H1 (cell line): ENCODE measurements around the gene BMX. TPM values are rescaled to one million over a fixed set of nuclear protein-coding genes. Genes with fewer than 3 reads are reported as not detected.

Source experiments
- CTCF ChIA-PET: fragments of 300-600 bp; sonication (Branson Sonifier 250); formaldehyde crosslinking; loops from one replicate; lab custom pipeline; 2021; ENCODE audit not compliant: partially characterized antibody; lab: Charles Lee
- POLR2A ChIA-PET: fragments of 300-600 bp; sonication (Branson Sonifier 250); formaldehyde crosslinking; loops from one replicate; lab custom pipeline; 2021; ENCODE audit warnings: inconsistent platforms; ENCODE audit not compliant: partially characterized antibody; lab: Charles Lee
- DNase-seq, 2 experiments: peaks; one replicate each; pipeline versions ENCODE4 v3.0.0 to v3.0.0-alpha.2; 2010 to 2022; ENCODE audit warnings: low spot score in 2 of 2, low read depth in 1 of 2, mixed read lengths in 1 of 2
- FAIRE-seq: peaks from 2 replicates; lab custom pipeline; 2011; peaks lifted over from hg19 to GRCh38; lab: Jason Lieb, UNC
- H2AFZ ChIP-seq: 2 replicates; pipeline ENCODE4 v1.8.1; 2012; ENCODE audit warnings: low read length, inconsistent platforms
- H2AK5ac ChIP-seq: 2 replicates; pipeline ENCODE4 v1.6.1; 2013; ENCODE audit warnings: low read depth, low read length
- H2BK120ac ChIP-seq: replicated peaks from 2 replicates; pipeline ENCODE3; 2013; ENCODE audit warnings: low read depth, low read length, inconsistent platforms
- H2BK12ac ChIP-seq: 2 replicates; pipeline ENCODE4 v1.6.1; 2013; ENCODE audit warnings: low read depth, low read length
- H2BK15ac ChIP-seq: 2 replicates; pipeline ENCODE4 v1.6.1; 2013; ENCODE audit warnings: low read length
- H2BK20ac ChIP-seq: 2 replicates; pipeline ENCODE4 v1.6.1; 2013; ENCODE audit warnings: low read length
- H2BK5ac ChIP-seq: 2 replicates; pipeline ENCODE4 v1.6.1; 2013; ENCODE audit warnings: low read depth, low read length
- H3K14ac ChIP-seq: 2 replicates; pipeline ENCODE4 v1.6.1; 2013; ENCODE audit warnings: inconsistent platforms; ENCODE audit not compliant: insufficient read length
- H3K18ac ChIP-seq: 2 replicates; pipeline ENCODE4 v1.6.1; 2013; ENCODE audit warnings: low read length; ENCODE audit errors: extremely low read depth
- H3K23ac ChIP-seq: 2 replicates; pipeline ENCODE4 v1.6.1; 2013; ENCODE audit warnings: inconsistent platforms; ENCODE audit not compliant: insufficient read length
- H3K23me2 ChIP-seq: 2 replicates; pipeline ENCODE4 v1.6.1; 2013; ENCODE audit warnings: low read depth, low read length
- H3K27ac ChIP-seq: 2 replicates; pipeline ENCODE4 v1.6.1; 2011; ENCODE audit warnings: low read depth, low read length, inconsistent platforms
- H3K27me3 ChIP-seq, 4 experiments: replicated peaks in 1 of 4; 1 replicate in 1 of 4; 2 replicates in 3 of 4; pipeline versions ENCODE4 v1.6.1 to v1.8.1; 2011 to 2013; ENCODE audit warnings: low read length in 3 of 4, mild to moderate bottlenecking in 3 of 4, inconsistent platforms in 2 of 4, mixed read lengths in 2 of 4, moderate library complexity in 1 of 4; ENCODE audit not compliant: control insufficient read depth in 3 of 4, insufficient read depth in 3 of 4; ENCODE audit errors: extremely low read depth in 1 of 4
- H3K36me3 ChIP-seq, 4 experiments: 2 replicates each; pipeline versions ENCODE4 v1.6.1 to v1.8.1; 2011 to 2013; ENCODE audit warnings: mild to moderate bottlenecking in 4 of 4, low read length in 3 of 4, moderate library complexity in 2 of 4, control low read depth in 1 of 4, inconsistent platforms in 1 of 4; ENCODE audit not compliant: insufficient read depth in 4 of 4, control insufficient read depth in 2 of 4
- H3K4ac ChIP-seq: replicated peaks from 2 replicates; pipeline ENCODE3; 2013; ENCODE audit warnings: low read length, low read depth, mixed read lengths, inconsistent platforms; ENCODE audit not compliant: insufficient read length
- H3K4me1 ChIP-seq, 4 experiments: replicated peaks in 1 of 4; 1 replicate in 1 of 4; 2 replicates in 3 of 4; pipeline versions ENCODE4 v1.6.1 to v1.8.1; 2011 to 2013; ENCODE audit warnings: low read length in 3 of 4, inconsistent platforms in 2 of 4, mixed read lengths in 1 of 4; ENCODE audit not compliant: insufficient read depth in 4 of 4, control insufficient read depth in 3 of 4
- H3K4me2 ChIP-seq, 2 experiments: 2 replicates each; pipeline versions ENCODE4 v1.6.1 to v1.8.1; 2011 to 2013; ENCODE audit warnings: low read depth in 2 of 2, low read length in 2 of 2, control low read depth in 1 of 2, inconsistent platforms in 1 of 2, mild to moderate bottlenecking in 1 of 2; ENCODE audit not compliant: insufficient read depth in 1 of 2
- H3K4me3 ChIP-seq, 4 experiments: fragments of 200-600, 300-600 bp in 1 of 4; sonication (generic), shearing (Covaris generic), sonication (Bioruptor Twin) in 1 of 4; 2 replicates each; pipeline versions ENCODE4 v1.5.1 to v1.8.1; 2011 to 2016; ENCODE audit warnings: low read length in 4 of 4, low read depth in 3 of 4, control low read depth in 2 of 4, inconsistent platforms in 2 of 4, mild to moderate bottlenecking in 2 of 4, mixed read lengths in 1 of 4, moderate library complexity in 1 of 4; ENCODE audit not compliant: insufficient read depth in 2 of 4; ENCODE audit errors: extremely low read depth in 1 of 4
- H3K56ac ChIP-seq: replicated peaks from 2 replicates; pipeline ENCODE3; 2013; ENCODE audit warnings: low read depth, mild to moderate bottlenecking, mixed read lengths, low read length, inconsistent platforms; ENCODE audit not compliant: insufficient read length
- H3K79me1 ChIP-seq: 2 replicates; pipeline ENCODE4 v1.6.1; 2013; ENCODE audit warnings: low read depth, low read length, control low read depth
- H3K79me2 ChIP-seq, 2 experiments: 2 replicates each; pipeline versions ENCODE4 v1.6.1 to v1.8.1; 2012 to 2013; ENCODE audit warnings: low read length in 2 of 2, mild to moderate bottlenecking in 2 of 2, inconsistent platforms in 1 of 2; ENCODE audit not compliant: insufficient read depth in 2 of 2, control insufficient read depth in 1 of 2
- H3K9ac ChIP-seq, 4 experiments: replicated peaks in 1 of 4; 1 replicate in 1 of 4; 2 replicates in 3 of 4; pipeline versions ENCODE4 v1.6.1 to v1.8.1; 2011 to 2013; ENCODE audit warnings: low read depth in 3 of 4, low read length in 3 of 4, control low read depth in 2 of 4, mild to moderate bottlenecking in 2 of 4, moderate library complexity in 2 of 4, inconsistent platforms in 1 of 4; ENCODE audit errors: extremely low read depth in 1 of 4
- H3K9me3 ChIP-seq, 2 experiments: 2 replicates each; pipeline versions ENCODE4 v1.6.1 to v1.8.1; 2012 to 2013; ENCODE audit warnings: mild to moderate bottlenecking in 2 of 2, moderate library complexity in 2 of 2, control low read depth in 1 of 2, inconsistent platforms in 1 of 2, low read depth in 1 of 2, low read length in 1 of 2, mixed read lengths in 1 of 2; ENCODE audit not compliant: insufficient read depth in 2 of 2
- H4K20me1 ChIP-seq, 2 experiments: replicated peaks in 1 of 2; 2 replicates each; pipeline versions ENCODE3 to v1.8.1; 2011 to 2013; ENCODE audit warnings: inconsistent platforms in 2 of 2, low read length in 2 of 2, mild to moderate bottlenecking in 1 of 2; ENCODE audit not compliant: insufficient read depth in 2 of 2, control insufficient read depth in 1 of 2
- H4K5ac ChIP-seq: 2 replicates; pipeline ENCODE4 v1.6.1; 2013; ENCODE audit warnings: low read length, low read depth, mixed read lengths, inconsistent platforms; ENCODE audit not compliant: insufficient read length
- H4K8ac ChIP-seq: 2 replicates; pipeline ENCODE4 v1.8.0; 2013; ENCODE audit warnings: mild to moderate bottlenecking, moderate library complexity, low read length, inconsistent platforms; ENCODE audit not compliant: insufficient read depth; ENCODE audit errors: extremely low read depth
- H4K91ac ChIP-seq: replicated peaks from 2 replicates; pipeline ENCODE3; 2013; ENCODE audit warnings: low read length, mixed read lengths, inconsistent platforms; ENCODE audit not compliant: insufficient read length
- CTCF ChIP-seq, 3 experiments: IDR thresholded peaks; 1 replicate in 2 of 3; 2 replicates in 1 of 3; pipeline versions ENCODE4 v1.5.1 to v1.6.1; 2011; ENCODE audit warnings: low read length in 3 of 3, mild to moderate bottlenecking in 3 of 3, inconsistent platforms in 2 of 3, low read depth in 1 of 3, moderate library complexity in 1 of 3; ENCODE audit not compliant: insufficient read depth in 1 of 3; ENCODE audit errors: control extremely low read depth in 1 of 3
- RAD21 ChIP-seq, 2 experiments: IDR thresholded peaks in 1 of 2; conservative IDR thresholded peaks in 1 of 2; 2 replicates each; pipeline ENCODE4 v1.6.1; 2011; ENCODE audit warnings: low read depth in 2 of 2, low read length in 2 of 2, improper control_type of control experiment in 1 of 2, inconsistent platforms in 1 of 2, mild to moderate bottlenecking in 1 of 2, moderate library complexity in 1 of 2
- TBP ChIP-seq: IDR thresholded peaks from 2 replicates; pipeline ENCODE4 v1.6.1; 2011; ENCODE audit warnings: low read depth, low read length, improper control_type of control experiment
- WGBS, 2 experiments: shearing (Covaris generic) in 1 of 2; methylation state at CpG; one replicate each; pipeline versions ENCODE4 v1.1.6 to v1.1.7; 2013 to 2015; ENCODE audit warnings: low lambda C conversion rate in 2 of 2, mixed read lengths in 2 of 2, inconsistent platforms in 1 of 2, low coverage in 1 of 2, missing lambda C conversion rate in 1 of 2; ENCODE audit not compliant: insufficient replicate concordance in 2 of 2, insufficient coverage in 1 of 2, insufficient read length in 1 of 2; ENCODE audit errors: extremely low coverage in 1 of 2, missing lambda C conversion rate in 1 of 2; 5-methylcytosine and 5-hydroxymethylcytosine counted together
- polyA plus RNA-seq, 7 experiments: library from polyadenylated mRNA; depleted of rRNA in 3 of 7; stranded (reverse) in 5 of 7; unstranded in 2 of 7; fragments of >200 nt in 5 of 7; fragments of 200-250 nt in 2 of 7; gene quantifications; 1 replicate in 5 of 7; 2 replicates in 1 of 7; 4 replicates in 1 of 7; pipeline versions ENCODE4 v1.2.1 to v1.2.3, GENCODE V29; 2011 to 2013; ENCODE audit warnings: missing spikeins in 2 of 7, mixed read lengths in 2 of 7
- total RNA-seq: library from RNA; stranded (reverse); fragmentation: NEBNext Ultra II Directional; extraction: Animal tissue kit (Norgen Biotek cat#: 25700); gene quantifications from 2 replicates; pipeline ENCODE4 v1.2.1, GENCODE V29; 2021

BMX gene
- total and polyA plus RNA-seq, 2 of the 8 experiments (the other 6 are each of a cell fraction or from before 2014, with no cell fraction given): not detected

GRCh38 chrX:15564981-15565579 is 64.5 kb downstream of the BMX start:
- POLR2A ChIA-PET: no interaction called here
- H4K8ac ChIP-seq: no peak overlapping the region
- peak; percentile 98 for FAIRE-seq

More at GRCh38 chrX:15564981-15565579, 64.5 kb downstream of the BMX start:
- Histone ChIP-seq H3K27ac (no peak overlapping the region), H3K9ac (no peak overlapping the region), H3K79me1 (no peaks in the 10 kb centered on the region), H2AFZ (no peak overlapping the region), H3K27me3 (no peaks in the 10 kb centered on the region), H3K14ac (no peak overlapping the region)
- 36% methylated on average over 5 of the region's 5 CpGs; no CpG with 5 or more reads in 1 of the 2 experiments for WGBS, 2 experiments
- TF ChIP-seq CTCF (IDR thresholded peaks at IDR 0.05; ENCODE audit: control extremely low read depth in 1 of 3, insufficient read depth in 1 of 3, low read depth in 1 of 3, low read length in 3 of 3) (peak; percentile 17 to 64 (median 60)), RAD21 (IDR thresholded peaks at IDR 0.05 in 1 of 2, conservative IDR thresholded peaks at IDR 0.05 in 1 of 2; ENCODE audit: low read depth in 2 of 2, low read length in 2 of 2) (peak; percentile 76 to 80), TBP (no peak)
- TF ChIP-seq, all 59 proteins: peak for 2
- H2BK120ac ChIP-seq: no peak overlapping the region
- H3K23me2 ChIP-seq: no peaks in the 10 kb centered on the region
- H2BK15ac ChIP-seq: no peak overlapping the region
- no peak overlapping the region for H3K4me3 ChIP-seq
- no peak overlapping the region for H2BK12ac ChIP-seq
- H3K4me1 ChIP-seq: 0 out of 7 replicates have a peak, but pooled peaks cover 0 to 3% (median 0%) of the 10 kb centered on the region in 4 experiments
- peak; percentile 3 to 46 for DNase-seq
- H3K79me2 ChIP-seq: no peaks in the 10 kb centered on the region
- no peaks in the 10 kb centered on the region for H3K36me3 ChIP-seq
- H3K56ac ChIP-seq: no peak overlapping the region
- H2AK5ac ChIP-seq: no peak overlapping the region
- no peak overlapping the region for H3K4ac ChIP-seq
- H4K91ac ChIP-seq: no peak overlapping the region
- H4K5ac ChIP-seq: no peak overlapping the region
- H3K4me2 ChIP-seq: no peak overlapping the region
- no peaks in the 10 kb centered on the region for H4K20me1 ChIP-seq
- H3K23ac ChIP-seq: no peak overlapping the region
- CTCF ChIA-PET: interaction anchor here (0.6 to 2.4 kb wide), 13 partner anchors 12 to 290 kb away, joined by 3 to 10 read pairs (median 4); partner anchors contain the start of gene BMX
- no peak overlapping the region for H2BK20ac ChIP-seq
- no peaks in the 10 kb centered on the region for H3K9me3 ChIP-seq
- no peak overlapping the region for H3K18ac ChIP-seq
- no peak overlapping the region for H2BK5ac ChIP-seq
